K562 (cell line): ENCODE results near the gene MYLK3. TPM values are rescaled to one million over a fixed set of nuclear protein-coding genes. Genes with fewer than 3 reads are reported as not detected.

Experiments used
- ATAC-seq: fragments of 200-7000 bp; cut with Tn5 transposase; 3 replicates; pipeline ENCODE4 v1.9.1; 2020; ENCODE audit warnings: moderate library complexity
- BruUV-seq: library from RNA; stranded (reverse); fragments of 400-500 nt; replicated peaks from 2 replicates; lab custom pipeline; 2021; lab: Mats Ljungman, UMichigan
- CTCF ChIA-PET: fragments of 300-600 bp; formaldehyde crosslinking; extraction: SDS; loops from one replicate; lab custom pipeline; 2021; ENCODE audit warnings: low intra/inter-chr PET ratio; lab: Yijun Ruan, JAX
- POLR2A ChIA-PET: fragments of 300-600, 350-650 bp; sonication (Branson Sonifier 250); formaldehyde crosslinking; extraction: SDS; loops from one replicate; lab custom pipeline; 2021; ENCODE audit warnings: antibody characterized with exemption, inconsistent platforms; lab: Yijun Ruan, JAX
- DNase-seq, 4 experiments: peaks; one replicate each; pipeline versions ENCODE4 v3.0.0 to v3.0.0-alpha.2; 2011 to 2018; ENCODE audit warnings: low spot score in 3 of 4, mixed read lengths in 3 of 4; ENCODE audit errors: extremely low read depth in 1 of 4
- FAIRE-seq: peaks from 2 replicates; lab custom pipeline; 2011; peaks lifted over from hg19 to GRCh38; lab: Jason Lieb, UNC
- H2AFZ ChIP-seq: 2 replicates; pipeline ENCODE4 v1.6.0; 2011; ENCODE audit warnings: low read depth, low read length, control low read depth, inconsistent platforms
- H3K27ac ChIP-seq: fragments of 200-600 bp; 3 replicates; pipeline ENCODE4 v1.8.0; 2011; ENCODE audit warnings: low read depth, mild to moderate bottlenecking, control low read depth, inconsistent platforms, low read length, moderate library complexity, mixed read lengths; ENCODE audit errors: extremely low read depth
- H3K27me3 ChIP-seq, 2 experiments: fragments of 300-600 bp in 1 of 2; 2 replicates in 1 of 2; 3 replicates in 1 of 2; pipeline versions ENCODE4 v1.6.0 to v1.8.0; 2011; ENCODE audit warnings: inconsistent platforms in 2 of 2, low read length in 2 of 2, mild to moderate bottlenecking in 1 of 2, mixed read lengths in 1 of 2, moderate library complexity in 1 of 2; ENCODE audit not compliant: control insufficient read depth in 2 of 2, insufficient read depth in 2 of 2
- H3K36me3 ChIP-seq: fragments of 300-600 bp; 3 replicates; pipeline ENCODE4 v1.8.0; 2011; ENCODE audit warnings: mild to moderate bottlenecking, low read length, inconsistent platforms; ENCODE audit not compliant: control insufficient read depth, insufficient read depth
- H3K4me1 ChIP-seq, 2 experiments: fragments of 200-600 bp in 1 of 2; replicated peaks in 1 of 2; 2 replicates in 1 of 2; 3 replicates in 1 of 2; pipeline versions ENCODE4 v1.5.1 to v1.8.0; 2011; ENCODE audit warnings: inconsistent platforms in 2 of 2, low read length in 2 of 2, mild to moderate bottlenecking in 1 of 2, mixed read lengths in 1 of 2, moderate library complexity in 1 of 2; ENCODE audit not compliant: control insufficient read depth in 2 of 2, insufficient read depth in 2 of 2
- H3K4me2 ChIP-seq: 2 replicates; pipeline ENCODE4 v1.6.1; 2011; ENCODE audit warnings: low read length, control low read depth, inconsistent platforms, mixed read lengths; ENCODE audit not compliant: insufficient read depth
- H3K4me3 ChIP-seq: fragments of 200-600 bp; sonication (generic), shearing (Covaris generic); 2 replicates; pipeline ENCODE4 v1.5.1; 2016; ENCODE audit warnings: control low read depth, inconsistent platforms
- H3K79me2 ChIP-seq: fragments of 200-600 bp; 3 replicates; pipeline ENCODE4 v1.8.0; 2011; ENCODE audit warnings: low read length, inconsistent platforms; ENCODE audit not compliant: control insufficient read depth, insufficient read depth
- H3K9ac ChIP-seq, 2 experiments: 2 replicates each; pipeline versions ENCODE4 v1.6.0 to v1.6.1; 2011; ENCODE audit warnings: low read depth in 2 of 2, low read length in 2 of 2, control low read depth in 1 of 2, inconsistent platforms in 1 of 2, mild to moderate bottlenecking in 1 of 2, mixed read lengths in 1 of 2; ENCODE audit not compliant: insufficient read depth in 1 of 2
- H3K9me1 ChIP-seq: one replicate; pipeline ENCODE4 v1.6.0; 2011; ENCODE audit warnings: inconsistent platforms, mild to moderate bottlenecking, low read length, moderate library complexity; ENCODE audit not compliant: control insufficient read depth, insufficient read depth
- H3K9me3 ChIP-seq: replicated peaks from 2 replicates; pipeline ENCODE4 v1.5.1; 2011; ENCODE audit warnings: low read depth, low read length, inconsistent platforms; ENCODE audit not compliant: control insufficient read depth, insufficient read depth
- H4K20me1 ChIP-seq: replicated peaks from 2 replicates; pipeline ENCODE4 v1.6.1; 2011; ENCODE audit warnings: low read length, inconsistent platforms, mixed read lengths; ENCODE audit not compliant: control insufficient read depth, insufficient read depth
- MXI1 ChIP-seq: IDR thresholded peaks from 2 replicates; pipeline ENCODE4 v1.6.1; 2011; ENCODE audit warnings: low read depth, mild to moderate bottlenecking, improper control_type of control experiment, low read length
- POLR2G ChIP-seq: fragments of 200-400 bp; formaldehyde crosslinking; IDR thresholded peaks from 2 replicates; pipeline ENCODE4 v1.6.1; 2017; ENCODE audit warnings: low read depth, mild to moderate bottlenecking, antibody characterized with exemption, low read length, moderate library complexity
- SPI1 ChIP-seq: IDR thresholded peaks from 2 replicates; pipeline ENCODE4 v1.6.1; 2011; ENCODE audit warnings: low read depth, low read length, control low read depth, borderline replicate concordance
- WGBS: fragments of 100-300 bp; shearing (Covaris generic); methylation state at CpG from one replicate; pipeline ENCODE4 v1.1.6; 2016; ENCODE audit warnings: low coverage, mixed read lengths; ENCODE audit not compliant: insufficient coverage; ENCODE audit errors: missing lambda C conversion rate; 5-methylcytosine and 5-hydroxymethylcytosine counted together
- in situ Hi-C: fragments of 300-500 bp; cut with MboI; formaldehyde crosslinking; loops from 4 replicates; pipeline ENCODE4 v1.15.0; 2018; ENCODE audit warnings: inconsistent platforms, mixed read lengths
- intact Hi-C: fragments of 100-400 bp; cut with micrococcal nuclease; formaldehyde crosslinking; loops from 2 replicates; pipeline ENCODE4 v1.14.2; 2022
- polyA plus RNA-seq, 8 experiments: library from polyadenylated mRNA; depleted of rRNA in 4 of 8; stranded (reverse) in 5 of 8; unstranded in 3 of 8; fragments of >200 nt; fragmentation: Nextera tagmentation in 2 of 8; fragmentation: Illumina TruSeq in 1 of 8; extraction: Ambion mirVana in 2 of 8; extraction: Trizol in 1 of 8; gene quantifications; 2 replicates each; pipeline versions ENCODE4 v1.2.1 to v1.2.3, GENCODE V29; 2011 to 2014; ENCODE audit warnings: inconsistent platforms in 1 of 8, missing spikeins in 1 of 8
- total RNA-seq, 7 experiments: library from RNA; depleted of rRNA in 6 of 7; stranded (reverse); fragments of >200 nt in 6 of 7; fragmentation: Illumina TruSeq in 2 of 7; extraction: Trizol in 2 of 7; gene quantifications; 2 replicates each; pipeline versions ENCODE4 v1.2.1 to v1.2.3, GENCODE V29; 2011 to 2021; ENCODE audit warnings: low replicate concordance in 1 of 7

The MYLK3 gene
- total and polyA plus RNA-seq, 9 of the 15 experiments (the other 6 are each of a cell fraction or from before 2014, with no cell fraction given), result 0.69 to 10.7 (median 4.7) TPM

DNA sequence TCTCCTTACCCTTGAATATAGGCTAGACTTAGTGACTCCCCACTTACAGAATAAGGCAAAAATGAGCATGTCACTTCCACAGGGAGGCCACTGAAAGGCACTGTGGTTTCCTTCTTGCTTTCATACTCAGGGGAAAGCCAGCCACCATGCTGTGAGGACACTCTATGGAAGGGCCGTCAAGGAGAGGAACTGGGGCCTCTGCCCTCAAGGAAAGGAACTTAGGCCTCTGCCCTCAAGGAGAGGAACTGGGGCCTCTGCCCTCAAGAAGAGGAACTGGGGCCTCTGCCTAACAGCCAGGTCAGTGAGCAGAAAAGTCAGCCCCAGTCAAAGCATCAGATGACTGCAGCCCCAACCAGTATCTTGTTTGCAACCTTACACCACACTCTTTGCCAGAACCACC, 89.2 kb downstream of the MYLK3 start:
- H3K9me3 ChIP-seq, result no peaks in the 10 kb centered on the region
- DNase-seq (no peak), FAIRE-seq (no peak), ATAC-seq (peak; percentile 63)
- no peak overlapping the region for H3K4me2 ChIP-seq
- no peak overlapping the region for H3K4me3 ChIP-seq
- no peak overlapping the region for H3K27ac ChIP-seq
- BruUV-seq, result no TSS peak
- no peaks in the 10 kb centered on the region; a peak in 1 of 5 replicates for H3K4me1 ChIP-seq
- no peak overlapping the region for H3K9ac ChIP-seq
- H4K20me1 ChIP-seq, result no peaks in the 10 kb centered on the region
- H3K36me3 ChIP-seq, result peaks cover 46% of the 10 kb centered on the region; the same call in 2 of the 3 replicates
- in situ Hi-C loops, result loop anchor here (25.0 kb wide), 1 partner anchor 253 kb away; no protein-coding TSS in a partner anchor
- CTCF ChIA-PET, result no interaction called here
- intact Hi-C loops, result no loop called here
- 41% methylated on average over 1 of the region's 1 CpG for WGBS
- no peak overlapping the region for H2AFZ ChIP-seq
- TF ChIP-seq SPI1 (peak; percentile 89; the same call in 1 of the 2 replicates), POLR2G (no peak), MXI1 (no peak)
- TF ChIP-seq, all 486 proteins: peak for 1
- Histone ChIP-seq H3K79me2 (no peaks in the 10 kb centered on the region), H3K9me1 (no peaks in the 10 kb centered on the region), H3K27me3 (no peaks in the 10 kb centered on the region)
- POLR2A ChIA-PET, result interaction anchor here (0.6 to 1.2 kb wide), 2 partner anchors 10 to 29 kb away, joined by 3 read pairs; no protein-coding TSS in a partner anchor

Other genes with a start within 250 kb of the MYLK3 start
- 15.6 and 19.7 TPM in 2 replicates for gene SHCBP1, start 127.0 kb downstream of the MYLK3 start, total RNA-seq (2014; rRNA removed)
- gene SHCBP1, start 127.0 kb downstream of the MYLK3 start, total RNA-seq (2014; rRNA removed; fragmentation: Illumina TruSeq; extraction: Trizol), result 22.3 and 22.4 TPM in 2 replicates
- 15.8 and 16.9 TPM in 2 replicates for gene SHCBP1, start 127.0 kb downstream of the MYLK3 start, total RNA-seq (2015; rRNA removed; fragmentation: Illumina TruSeq; extraction: Trizol)
- gene SHCBP1, start 127.0 kb downstream of the MYLK3 start, total RNA-seq (2021), result 18.0 and 18.2 TPM in 2 replicates
- 21.3 and 29.6 TPM in 2 replicates for gene SHCBP1, start 127.0 kb downstream of the MYLK3 start, polyA plus RNA-seq (2011; rRNA removed)
- 18.0 and 21.0 TPM in 2 replicates for gene SHCBP1, start 127.0 kb downstream of the MYLK3 start, polyA plus RNA-seq (2014; fragmentation: Illumina TruSeq; extraction: Trizol)
- gene SHCBP1, start 127.0 kb downstream of the MYLK3 start, polyA plus RNA-seq (2014; fragmentation: Nextera tagmentation; extraction: Ambion mirVana), result 1 to 10 TPM; 6.2 to 6.8 TPM
- 20.6 and 21.1 TPM in 2 replicates for gene SHCBP1, start 127.0 kb downstream of the MYLK3 start, polyA plus RNA-seq (2014; rRNA removed)
- gene VPS35, start 59.2 kb downstream of the MYLK3 start, total RNA-seq (2014; rRNA removed), result 30.4 and 32.7 TPM in 2 replicates
- gene VPS35, start 59.2 kb downstream of the MYLK3 start, total RNA-seq (2014; rRNA removed; fragmentation: Illumina TruSeq; extraction: Trizol), result 74.6 and 84.8 TPM in 2 replicates
- gene VPS35, start 59.2 kb downstream of the MYLK3 start, total RNA-seq (2015; rRNA removed; fragmentation: Illumina TruSeq; extraction: Trizol), result 66.2 and 69.9 TPM in 2 replicates
- 84.4 and 87.3 TPM in 2 replicates for gene VPS35, start 59.2 kb downstream of the MYLK3 start, total RNA-seq (2021)
- gene VPS35, start 59.2 kb downstream of the MYLK3 start, polyA plus RNA-seq (2011; rRNA removed), result 40.2 and 53.3 TPM in 2 replicates
- gene VPS35, start 59.2 kb downstream of the MYLK3 start, polyA plus RNA-seq (2014; fragmentation: Illumina TruSeq; extraction: Trizol), result 48.6 and 57.4 TPM in 2 replicates
- 100 to 1,000 TPM in 1 of 2 experiments, 10 to 100 TPM in 1; 90.4 to 131 TPM for gene VPS35, start 59.2 kb downstream of the MYLK3 start, polyA plus RNA-seq (2014; fragmentation: Nextera tagmentation; extraction: Ambion mirVana)
- 35.0 and 42.5 TPM in 2 replicates for gene VPS35, start 59.2 kb downstream of the MYLK3 start, polyA plus RNA-seq (2014; rRNA removed)
- gene ORC6, start 58.7 kb downstream of the MYLK3 start, total RNA-seq (2014; rRNA removed), result 37.4 and 40.0 TPM in 2 replicates
- gene ORC6, start 58.7 kb downstream of the MYLK3 start, total RNA-seq (2014; rRNA removed; fragmentation: Illumina TruSeq; extraction: Trizol), result 49.0 and 54.6 TPM in 2 replicates
- 47.0 TPM in 2 replicates for gene ORC6, start 58.7 kb downstream of the MYLK3 start, total RNA-seq (2015; rRNA removed; fragmentation: Illumina TruSeq; extraction: Trizol)
- gene ORC6, start 58.7 kb downstream of the MYLK3 start, total RNA-seq (2021), result 36.1 and 39.6 TPM in 2 replicates
- 62.2 and 69.2 TPM in 2 replicates for gene ORC6, start 58.7 kb downstream of the MYLK3 start, polyA plus RNA-seq (2011; rRNA removed)
- 47.4 and 50.4 TPM in 2 replicates for gene ORC6, start 58.7 kb downstream of the MYLK3 start, polyA plus RNA-seq (2014; fragmentation: Illumina TruSeq; extraction: Trizol)
- 10 to 100 TPM; 18.7 to 28.5 TPM for gene ORC6, start 58.7 kb downstream of the MYLK3 start, polyA plus RNA-seq (2014; fragmentation: Nextera tagmentation; extraction: Ambion mirVana)
- gene ORC6, start 58.7 kb downstream of the MYLK3 start, polyA plus RNA-seq (2014; rRNA removed), result 71.4 and 72.4 TPM in 2 replicates
- 7.7 and 10.5 TPM in 2 replicates for gene C16orf87, start 82.8 kb upstream of the MYLK3 start, total RNA-seq (2014; rRNA removed)
- gene C16orf87, start 82.8 kb upstream of the MYLK3 start, total RNA-seq (2014; rRNA removed; fragmentation: Illumina TruSeq; extraction: Trizol), result 13.0 and 13.2 TPM in 2 replicates
- gene C16orf87, start 82.8 kb upstream of the MYLK3 start, total RNA-seq (2015; rRNA removed; fragmentation: Illumina TruSeq; extraction: Trizol), result 10.9 and 12.6 TPM in 2 replicates
- 8.3 and 9.1 TPM in 2 replicates for gene C16orf87, start 82.8 kb upstream of the MYLK3 start, total RNA-seq (2021)
- 6.3 and 7.8 TPM in 2 replicates for gene C16orf87, start 82.8 kb upstream of the MYLK3 start, polyA plus RNA-seq (2011; rRNA removed)
- 9.1 and 9.6 TPM in 2 replicates for gene C16orf87, start 82.8 kb upstream of the MYLK3 start, polyA plus RNA-seq (2014; fragmentation: Illumina TruSeq; extraction: Trizol)
- gene C16orf87, start 82.8 kb upstream of the MYLK3 start, polyA plus RNA-seq (2014; fragmentation: Nextera tagmentation; extraction: Ambion mirVana), result 10 to 100 TPM; 13.9 to 16.7 TPM
- gene C16orf87, start 82.8 kb upstream of the MYLK3 start, polyA plus RNA-seq (2014; rRNA removed), result 8.2 and 10.8 TPM in 2 replicates
- gene GPT2, start 136.0 kb upstream of the MYLK3 start, total RNA-seq (2014; rRNA removed), result 7.2 and 7.3 TPM in 2 replicates
- 3.7 and 5.0 TPM in 2 replicates for gene GPT2, start 136.0 kb upstream of the MYLK3 start, total RNA-seq (2014; rRNA removed; fragmentation: Illumina TruSeq; extraction: Trizol)
- 2.8 and 3.0 TPM in 2 replicates for gene GPT2, start 136.0 kb upstream of the MYLK3 start, total RNA-seq (2015; rRNA removed; fragmentation: Illumina TruSeq; extraction: Trizol)
- gene GPT2, start 136.0 kb upstream of the MYLK3 start, total RNA-seq (2021), result 12.9 and 14.4 TPM in 2 replicates
- 5.8 and 10.4 TPM in 2 replicates for gene GPT2, start 136.0 kb upstream of the MYLK3 start, polyA plus RNA-seq (2011; rRNA removed)
- 10.0 and 12.1 TPM in 2 replicates for gene GPT2, start 136.0 kb upstream of the MYLK3 start, polyA plus RNA-seq (2014; fragmentation: Illumina TruSeq; extraction: Trizol)
- under 1 TPM; 0.79 to 0.96 TPM for gene GPT2, start 136.0 kb upstream of the MYLK3 start, polyA plus RNA-seq (2014; fragmentation: Nextera tagmentation; extraction: Ambion mirVana)
- 6.8 and 7.7 TPM in 2 replicates for gene GPT2, start 136.0 kb upstream of the MYLK3 start, polyA plus RNA-seq (2014; rRNA removed)
- 55.4 and 55.9 TPM in 2 replicates for gene DNAJA2, start 225.3 kb upstream of the MYLK3 start, total RNA-seq (2014; rRNA removed)
- gene DNAJA2, start 225.3 kb upstream of the MYLK3 start, total RNA-seq (2014; rRNA removed; fragmentation: Illumina TruSeq; extraction: Trizol), result 75.9 and 89.6 TPM in 2 replicates
- gene DNAJA2, start 225.3 kb upstream of the MYLK3 start, total RNA-seq (2015; rRNA removed; fragmentation: Illumina TruSeq; extraction: Trizol), result 72.4 and 75.0 TPM in 2 replicates
- 63.0 and 68.8 TPM in 2 replicates for gene DNAJA2, start 225.3 kb upstream of the MYLK3 start, total RNA-seq (2021)
- 12.8 and 24.1 TPM in 2 replicates for gene DNAJA2, start 225.3 kb upstream of the MYLK3 start, polyA plus RNA-seq (2011; rRNA removed)
- gene DNAJA2, start 225.3 kb upstream of the MYLK3 start, polyA plus RNA-seq (2014; fragmentation: Illumina TruSeq; extraction: Trizol), result 48.1 and 50.7 TPM in 2 replicates
- 10 to 100 TPM; 31.6 to 38.2 TPM for gene DNAJA2, start 225.3 kb upstream of the MYLK3 start, polyA plus RNA-seq (2014; fragmentation: Nextera tagmentation; extraction: Ambion mirVana)
- gene DNAJA2, start 225.3 kb upstream of the MYLK3 start, polyA plus RNA-seq (2014; rRNA removed), result 29.2 and 30.4 TPM in 2 replicates